ENCODE data around the gene KLHL7.
"Not testable (repeated sequence)": the region's sequence is repeated elsewhere in the genome, so short reads cannot be mapped to it uniquely, and the experiment has no call there.

The KLHL7 gene

DNA sequence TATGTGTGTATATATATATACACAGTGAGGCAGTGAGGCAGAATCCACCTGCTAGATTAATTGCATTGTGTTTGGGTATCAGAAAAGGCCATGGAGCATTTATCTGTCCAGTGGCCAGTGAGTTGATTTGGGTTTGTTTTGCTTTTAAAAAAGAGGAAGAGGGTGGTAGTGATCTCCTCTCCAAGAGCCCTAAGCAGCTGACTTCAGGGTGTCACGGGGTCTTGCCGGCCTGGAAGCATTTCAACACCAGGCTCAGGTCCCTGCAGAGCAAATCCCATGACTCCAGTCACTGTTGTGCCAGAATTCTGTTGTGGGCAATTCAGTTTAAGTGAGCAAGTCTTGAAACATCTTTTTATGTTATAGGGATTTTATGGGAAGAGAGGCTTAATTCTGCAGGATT lies 110.4 kb downstream of the KLHL7 start:
- CTCF ChIA-PET: no interaction called here
- TF ChIP-seq, protein P1, sequence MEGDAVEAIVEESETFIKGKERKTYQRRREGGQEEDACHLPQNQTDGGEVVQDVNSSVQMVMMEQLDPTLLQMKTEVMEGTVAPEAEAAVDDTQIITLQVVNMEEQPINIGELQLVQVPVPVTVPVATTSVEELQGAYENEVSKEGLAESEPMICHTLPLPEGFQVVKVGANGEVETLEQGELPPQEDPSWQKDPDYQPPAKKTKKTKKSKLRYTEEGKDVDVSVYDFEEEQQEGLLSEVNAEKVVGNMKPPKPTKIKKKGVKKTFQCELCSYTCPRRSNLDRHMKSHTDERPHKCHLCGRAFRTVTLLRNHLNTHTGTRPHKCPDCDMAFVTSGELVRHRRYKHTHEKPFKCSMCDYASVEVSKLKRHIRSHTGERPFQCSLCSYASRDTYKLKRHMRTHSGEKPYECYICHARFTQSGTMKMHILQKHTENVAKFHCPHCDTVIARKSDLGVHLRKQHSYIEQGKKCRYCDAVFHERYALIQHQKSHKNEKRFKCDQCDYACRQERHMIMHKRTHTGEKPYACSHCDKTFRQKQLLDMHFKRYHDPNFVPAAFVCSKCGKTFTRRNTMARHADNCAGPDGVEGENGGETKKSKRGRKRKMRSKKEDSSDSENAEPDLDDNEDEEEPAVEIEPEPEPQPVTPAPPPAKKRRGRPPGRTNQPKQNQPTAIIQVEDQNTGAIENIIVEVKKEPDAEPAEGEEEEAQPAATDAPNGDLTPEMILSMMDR (IDR thresholded peaks at IDR 0.05; ENCODE audit: insufficient read depth, low read length, missing control alignments): no peak
- POLR2A ChIA-PET: no interaction called here
- H3K4me3 ChIP-seq (ENCODE audit: low read depth, low read length): no peak overlapping the region
- no peak for DNase-seq (ENCODE audit: low read depth, low spot score)

DNA sequence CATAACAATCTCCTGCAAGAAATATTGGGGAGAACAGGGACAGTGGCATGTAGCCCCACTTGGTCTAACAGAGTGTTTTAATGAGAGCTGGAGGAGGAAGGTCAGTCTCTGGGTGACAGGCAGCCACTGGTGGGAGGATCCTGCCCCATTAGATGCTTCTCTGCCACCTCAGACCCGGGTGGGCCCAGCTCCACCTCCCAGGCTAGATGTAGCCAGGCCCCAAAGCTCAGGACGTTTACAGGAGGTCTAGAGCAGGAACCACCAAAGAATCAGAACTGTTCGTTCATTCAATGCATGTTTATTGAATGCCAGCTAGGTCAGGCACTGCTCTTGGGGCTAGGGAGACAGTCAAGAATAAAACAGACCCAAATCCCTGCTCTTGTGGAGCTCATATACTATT lies 112.6 kb downstream of the KLHL7 start:
- DNase-seq (ENCODE audit: low read depth, low spot score): no peak
- POLR2A ChIA-PET: no interaction called here
- H3K4me3 ChIP-seq (ENCODE audit: low read depth, low read length): no peak overlapping the region
- TF ChIP-seq, protein P1 (IDR thresholded peaks at IDR 0.05; ENCODE audit: insufficient read depth, low read length, missing control alignments): no peak
- CTCF ChIA-PET: interaction anchor here (1.1 to 1.5 kb wide), 2 partner anchors 9 to 33 kb away, joined by 4 read pairs; no protein-coding TSS in a partner anchor

DNA sequence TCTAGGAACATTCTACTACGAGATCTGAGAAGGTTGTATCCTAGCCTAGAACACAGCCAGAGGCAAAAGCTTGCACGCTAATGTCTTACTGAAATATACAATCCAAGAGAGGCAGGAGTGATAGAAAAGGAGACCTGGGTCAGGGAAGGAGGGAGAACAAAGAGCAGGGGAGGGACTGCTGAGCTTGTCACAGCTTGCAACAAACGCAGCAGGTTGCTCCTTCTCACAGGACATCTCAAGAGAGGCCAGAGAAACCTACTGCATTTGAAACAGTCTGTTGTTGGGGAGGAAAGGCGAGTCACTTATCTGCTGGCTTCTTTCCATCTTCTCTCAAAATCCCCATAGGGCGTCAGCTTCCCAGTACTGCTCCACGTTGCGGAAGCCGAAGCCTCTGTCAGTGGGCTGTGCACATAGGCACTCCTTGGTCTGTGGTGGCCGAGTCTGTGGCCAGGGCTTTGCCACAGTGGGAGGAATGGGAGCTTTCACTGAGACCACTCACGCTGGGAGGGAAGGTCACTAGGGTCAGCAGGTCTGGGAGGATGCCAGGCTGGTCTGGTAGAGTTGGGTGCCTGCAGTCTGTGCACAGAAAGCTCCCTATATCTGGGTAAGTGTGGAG lies 115.2 kb downstream of the KLHL7 start:
- no peak overlapping the region for H3K4me3 ChIP-seq (ENCODE audit: low read depth, low read length)
- DNase-seq (ENCODE audit: low read depth, low spot score): no peak
- POLR2A ChIA-PET: no interaction called here
- CTCF ChIA-PET: interaction anchor here (1.1 to 1.2 kb wide), 3 partner anchors 20 to 41 kb away, joined by 3 read pairs; no protein-coding TSS in a partner anchor
- TF ChIP-seq, protein P1 (IDR thresholded peaks at IDR 0.05; ENCODE audit: insufficient read depth, low read length, missing control alignments): no peak

DNA sequence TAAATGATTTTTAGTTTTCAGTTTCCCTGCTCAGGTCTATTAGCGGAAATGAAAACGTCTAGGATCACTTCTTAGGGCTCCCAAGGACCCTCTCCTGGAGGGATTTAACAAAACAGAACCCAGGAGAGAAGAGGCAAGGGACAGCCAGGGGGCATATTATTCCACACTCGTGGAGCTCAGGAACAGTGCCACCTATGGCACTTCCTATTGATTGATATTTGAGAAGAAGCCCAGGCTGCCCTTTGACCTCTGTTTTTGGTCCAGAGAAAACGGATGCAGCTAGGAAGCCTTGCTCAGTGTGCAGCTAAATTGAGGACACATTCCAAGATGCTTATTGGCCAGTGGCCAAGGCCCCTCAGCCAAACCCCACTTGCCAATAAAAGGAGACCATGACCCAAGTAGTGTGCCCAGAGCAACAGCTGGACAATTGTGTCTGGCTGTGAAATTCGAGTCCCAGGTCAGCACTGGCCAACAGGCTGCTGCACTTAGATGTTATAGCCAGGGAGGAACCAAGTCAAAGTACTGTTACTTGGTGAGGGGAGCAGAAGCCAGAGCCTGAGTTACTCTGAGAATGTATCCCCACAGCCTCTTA lies 117.0 kb downstream of the KLHL7 start:
- no peak for DNase-seq (ENCODE audit: low read depth, low spot score)
- TF ChIP-seq, protein P1 (IDR thresholded peaks at IDR 0.05; ENCODE audit: insufficient read depth, low read length, missing control alignments): no peak
- POLR2A ChIA-PET: interaction anchor here (0.5 kb wide), 1 partner anchor 82 kb away, joined by 3 read pairs; no protein-coding TSS in a partner anchor
- no peak overlapping the region for H3K4me3 ChIP-seq (ENCODE audit: low read depth, low read length)
- CTCF ChIA-PET: interaction anchor here (1.1 to 1.6 kb wide), 2 partner anchors 28 to 38 kb away, joined by 3 to 5 read pairs; no protein-coding TSS in a partner anchor

DNA sequence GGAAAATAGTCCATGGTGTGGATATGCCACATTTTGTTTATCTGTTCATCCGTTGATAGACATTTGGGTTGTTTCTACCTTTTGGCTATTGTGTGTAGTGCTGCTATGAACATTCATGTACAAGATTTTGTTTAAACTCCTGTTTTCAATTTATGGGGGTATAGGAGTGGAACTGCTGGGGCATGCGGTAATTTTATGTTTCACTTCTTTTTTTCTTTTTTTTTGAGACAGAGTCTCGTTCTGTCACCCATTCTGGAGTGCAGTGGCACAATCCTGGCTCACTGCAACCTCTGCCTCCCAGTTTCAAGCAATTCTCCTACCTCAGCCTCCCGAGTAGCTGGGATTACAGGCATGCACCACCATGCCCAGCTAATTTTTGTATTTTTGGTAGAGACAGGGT lies 118.8 kb downstream of the KLHL7 start:
- H3K4me3 ChIP-seq (ENCODE audit: low read depth, low read length); CTCF ChIA-PET; DNase-seq (ENCODE audit: low read depth, low spot score); POLR2A ChIA-PET: not testable (repeated sequence)

DNA sequence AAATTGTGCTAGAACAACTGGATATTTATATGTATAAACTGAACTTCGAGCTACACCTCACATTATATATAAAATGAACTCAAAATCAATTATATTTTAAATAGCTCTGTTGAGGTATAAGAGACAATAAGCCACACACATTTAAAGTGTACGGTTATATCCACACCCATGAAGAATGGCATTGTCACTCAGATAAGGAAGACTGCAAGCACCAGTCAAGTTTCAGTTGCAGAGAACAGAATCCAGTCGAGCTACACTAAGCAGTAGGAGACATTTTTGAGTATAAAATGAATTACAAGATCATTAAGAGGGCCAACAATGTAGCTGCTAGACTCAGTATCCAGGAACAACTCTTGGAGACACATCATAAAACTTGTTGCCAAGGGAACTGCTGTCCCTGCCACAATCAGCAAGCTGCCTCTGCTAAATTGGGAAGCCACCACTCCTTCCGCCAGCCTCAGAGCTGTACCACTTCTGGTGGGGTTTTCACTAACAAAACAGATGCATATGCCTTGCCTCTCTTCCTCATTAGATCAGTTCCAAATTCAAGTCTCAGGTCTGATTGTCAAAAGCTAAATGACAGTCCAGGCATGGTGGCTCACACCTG lies 121.4 kb downstream of the KLHL7 start:
- DNase-seq (ENCODE audit: low read depth, low spot score): no peak
- TF ChIP-seq, protein P1 (IDR thresholded peaks at IDR 0.05; ENCODE audit: insufficient read depth, low read length, missing control alignments): no peak
- POLR2A ChIA-PET: no interaction called here
- H3K4me3 ChIP-seq (ENCODE audit: low read depth, low read length): no peak overlapping the region
- CTCF ChIA-PET: interaction anchor here (1.0 to 1.4 kb wide), 6 partner anchors 9 to 49 kb away, joined by 3 to 5 read pairs (median 4); no protein-coding TSS in a partner anchor
